IPS-15b (cell line): ENCODE results near the gene LIPT2.

Source experiments
- H3K27me3 ChIP-seq: one replicate; pipeline ENCODE4 v1.6.1; 2013; ENCODE audit warnings: low read length; ENCODE audit not compliant: control insufficient read depth, insufficient read depth
- H3K36me3 ChIP-seq: one replicate; pipeline ENCODE4 v1.6.1; 2013; ENCODE audit warnings: low read length; ENCODE audit not compliant: control insufficient read depth, insufficient read depth
- H3K4me1 ChIP-seq: one replicate; pipeline ENCODE4 v1.6.1; 2013; ENCODE audit warnings: mild to moderate bottlenecking, low read length; ENCODE audit not compliant: control insufficient read depth, insufficient read depth
- H3K4me3 ChIP-seq: one replicate; pipeline ENCODE4 v1.5.1; 2013; ENCODE audit warnings: low read depth, low read length
- H3K9ac ChIP-seq: one replicate; pipeline ENCODE4 v1.6.1; 2013; ENCODE audit warnings: low read depth, mild to moderate bottlenecking, low read length
- H3K9me3 ChIP-seq: one replicate; pipeline ENCODE4 v1.6.1; 2013; ENCODE audit warnings: mild to moderate bottlenecking, low read length; ENCODE audit not compliant: control insufficient read depth, insufficient read depth

The LIPT2 gene

GRCh38 chr11:74443071-74443864 is 50.3 kb downstream of the LIPT2 start:
- Histone ChIP-seq H3K27me3 (no peaks in the 10 kb centered on the region), H3K4me3 (no peak overlapping the region), H3K4me1 (peaks cover 3% of the 10 kb centered on the region), H3K36me3 (no peaks in the 10 kb centered on the region), H3K9ac (no peak overlapping the region), H3K9me3 (no peaks in the 10 kb centered on the region)

DNA sequence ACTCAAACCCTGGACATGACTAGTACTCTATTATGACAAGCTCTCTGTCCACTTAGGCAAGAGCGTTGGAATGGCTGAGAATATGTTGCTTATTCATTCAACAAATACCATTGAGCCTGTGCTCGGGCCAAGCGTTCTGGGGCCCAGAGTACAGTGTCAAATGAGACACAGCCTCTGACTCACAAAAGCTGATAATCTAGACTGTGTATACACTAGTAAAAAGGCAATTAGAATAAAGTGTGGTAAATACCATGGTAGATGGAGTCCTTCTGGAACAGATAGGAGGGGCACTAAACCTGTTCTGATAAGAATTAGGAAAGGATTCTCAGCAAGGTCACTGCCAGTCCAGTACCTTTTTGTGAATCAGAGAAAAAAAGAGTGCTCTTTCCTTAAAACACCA is 50.9 kb downstream of the LIPT2 start:
- no peaks in the 10 kb centered on the region for H3K27me3 ChIP-seq

More for the DNA sequence above, 50.9 kb downstream of the LIPT2 start:
- Histone ChIP-seq H3K4me1 (peaks cover 3% of the 10 kb centered on the region), H3K4me3 (no peak overlapping the region), H3K9me3 (no peaks in the 10 kb centered on the region), H3K9ac (no peak overlapping the region), H3K36me3 (no peaks in the 10 kb centered on the region)
